HG03025 (cell line): Measurements from ENCODE around the gene CNOT8.

Experiments
- ATAC-seq: cut with Tn5 transposase; IDR thresholded peaks from one replicate; pipeline ENCODE4 v1.9.1; 2021; ENCODE audit warnings: mild to moderate bottlenecking, moderate library complexity; ENCODE audit not compliant: unreplicated experiment, low FRiP score

CNOT8 gene

DNA sequence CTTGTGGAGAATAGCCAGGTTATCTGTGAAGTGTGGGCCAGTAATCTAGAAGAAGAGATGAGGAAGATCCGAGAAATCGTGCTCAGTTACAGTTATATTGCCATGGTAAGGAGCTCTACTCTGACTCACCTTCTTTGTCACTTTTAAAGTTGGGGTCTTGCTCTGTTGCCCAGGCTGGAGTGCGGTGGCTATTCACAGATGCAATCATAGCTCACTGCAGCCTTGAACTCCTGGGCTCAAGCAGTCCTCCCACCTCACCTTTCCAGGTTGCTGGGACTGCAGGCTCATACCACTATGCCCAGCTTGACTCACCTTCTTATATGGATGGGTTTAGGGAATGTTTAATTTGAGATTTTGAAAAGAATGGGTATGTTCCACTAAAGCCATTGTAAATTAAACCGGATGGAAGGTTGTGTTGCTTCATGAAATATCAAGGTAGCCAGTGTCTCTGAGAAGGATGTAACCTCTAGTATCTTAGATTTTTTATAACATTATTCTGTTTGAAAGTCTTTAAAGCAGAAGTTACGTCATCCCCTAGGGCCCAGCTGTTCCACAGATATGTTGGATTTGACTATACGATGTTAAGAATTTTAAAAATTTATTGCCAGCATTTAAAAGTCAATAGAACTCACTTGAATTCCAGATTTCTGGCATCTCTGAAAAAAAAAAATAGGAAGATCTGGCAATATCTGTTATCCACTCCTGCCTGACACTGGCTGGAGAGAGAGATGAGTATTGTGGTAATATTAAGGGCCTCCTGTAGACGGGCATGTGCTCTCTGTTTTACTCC lies 5.1 kb downstream of the CNOT8 start:
- ATAC-seq = no peak

DNA sequence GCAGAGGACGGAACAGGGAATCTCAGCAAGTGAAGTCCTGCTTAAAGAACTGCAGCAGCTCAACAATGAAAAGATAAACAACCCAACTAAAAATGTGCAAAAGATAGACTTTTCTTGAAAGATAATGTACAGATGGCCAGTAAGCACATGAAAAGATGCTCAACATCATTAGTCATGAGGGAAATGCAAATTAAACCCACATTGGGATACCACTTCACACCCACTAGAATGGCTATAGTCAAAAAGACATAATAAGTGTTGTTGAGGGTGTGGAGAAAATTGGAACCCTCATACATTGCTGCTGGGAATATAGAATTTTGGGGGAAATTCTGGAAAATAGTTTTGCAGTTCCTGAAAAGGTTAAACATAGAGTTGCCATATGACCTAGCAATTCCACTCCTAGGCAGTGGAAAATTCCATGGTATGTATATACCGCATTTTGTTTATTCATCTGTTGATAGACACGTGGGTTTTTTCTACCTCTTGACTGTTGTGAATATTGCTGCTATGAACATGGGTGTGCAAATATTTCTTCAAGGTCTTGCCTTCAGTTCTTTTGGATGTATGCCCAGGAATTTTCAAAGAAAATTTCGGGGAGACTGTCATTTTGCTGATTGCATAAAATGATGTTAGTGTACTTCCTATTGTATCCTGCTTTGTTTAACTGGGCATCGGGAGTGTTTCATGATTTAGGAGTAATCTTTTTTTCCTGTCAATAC lies 7.2 kb downstream of the CNOT8 start:
- ATAC-seq = no peak

DNA sequence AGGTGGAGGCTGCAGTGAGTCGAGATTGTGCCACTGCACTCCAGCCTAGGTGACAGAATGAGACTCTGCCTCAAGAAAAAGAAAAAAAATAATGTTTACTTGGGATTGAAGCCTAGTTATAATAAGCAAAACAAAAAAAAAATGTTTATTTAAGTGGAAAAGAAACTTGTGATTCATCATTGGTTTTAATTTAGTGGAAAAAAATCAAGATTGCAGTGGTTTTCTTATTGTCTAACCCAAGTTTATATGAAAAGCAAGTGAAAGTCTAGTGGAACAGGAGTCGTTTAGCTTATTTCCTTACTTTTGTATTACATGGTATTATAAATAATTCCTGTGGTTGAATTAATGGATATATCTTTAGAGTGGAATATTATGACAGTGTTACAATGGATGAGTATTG lies 8.4 kb downstream of the CNOT8 start:
- no peak for ATAC-seq

DNA sequence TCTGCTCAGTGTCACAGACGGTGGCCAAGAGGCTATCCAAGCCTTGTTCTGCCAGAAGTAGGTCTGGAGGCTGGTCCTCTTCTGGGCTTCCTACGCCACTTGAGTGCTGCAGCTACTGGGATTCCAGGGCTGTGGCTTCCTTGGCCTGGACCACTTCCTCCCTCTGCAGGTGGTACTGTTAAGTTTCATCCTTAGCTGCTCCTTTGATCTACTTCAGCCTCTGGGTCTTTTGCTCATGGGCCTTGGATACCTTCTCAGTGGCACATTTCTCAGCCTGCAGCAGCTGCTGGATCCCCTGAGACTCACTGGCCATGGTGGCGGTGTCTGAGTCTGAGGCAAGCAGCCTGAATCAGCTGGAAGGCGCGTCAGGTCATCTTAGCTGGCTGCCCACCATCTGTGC lies 10.3 kb downstream of the CNOT8 start:
- ATAC-seq = no peak

DNA sequence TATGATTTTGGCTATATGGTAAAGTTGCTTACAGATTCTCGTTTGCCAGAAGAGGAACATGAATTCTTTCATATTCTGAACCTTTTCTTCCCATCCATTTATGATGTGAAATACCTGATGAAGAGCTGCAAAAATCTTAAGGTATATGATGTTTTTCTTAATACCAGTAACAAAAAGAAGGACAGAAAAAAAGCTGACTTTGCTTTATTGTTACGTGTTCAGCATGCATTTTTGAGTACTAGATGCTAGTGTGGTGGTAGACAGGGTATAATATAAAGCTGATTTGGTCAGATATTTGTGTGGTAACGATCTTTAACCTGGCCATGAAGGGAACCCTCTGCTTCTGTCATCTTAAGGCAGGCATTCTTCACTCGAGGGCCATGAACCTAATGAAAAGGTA lies 13.3 kb downstream of the CNOT8 start:
- ATAC-seq = no peak

DNA sequence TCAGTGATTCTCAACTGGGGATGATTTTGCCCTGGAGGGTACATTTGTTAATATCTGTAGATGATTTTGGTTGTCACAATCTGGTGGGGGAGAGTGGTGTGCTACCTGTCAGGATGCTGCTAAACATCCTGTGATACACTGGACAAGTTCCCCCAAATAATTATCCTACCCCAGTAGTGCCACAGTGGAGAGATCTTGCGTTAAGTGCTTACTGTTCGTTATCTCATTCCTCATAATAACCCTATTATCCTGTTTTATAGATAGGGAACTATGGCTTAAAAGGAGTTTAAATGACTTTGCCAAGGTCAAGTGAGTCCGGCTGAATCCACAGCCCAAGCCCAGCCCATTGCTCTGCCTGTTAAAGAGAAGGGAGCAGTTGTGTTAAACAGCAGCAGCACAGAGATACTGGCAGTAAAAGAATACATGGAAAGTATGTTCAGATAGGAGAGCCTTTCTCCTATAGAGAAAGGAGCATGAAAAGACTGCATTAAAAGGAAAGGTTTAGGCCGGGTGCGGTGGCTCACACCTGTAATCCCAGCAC lies 15.4 kb downstream of the CNOT8 start:
- ATAC-seq = no peak

DNA sequence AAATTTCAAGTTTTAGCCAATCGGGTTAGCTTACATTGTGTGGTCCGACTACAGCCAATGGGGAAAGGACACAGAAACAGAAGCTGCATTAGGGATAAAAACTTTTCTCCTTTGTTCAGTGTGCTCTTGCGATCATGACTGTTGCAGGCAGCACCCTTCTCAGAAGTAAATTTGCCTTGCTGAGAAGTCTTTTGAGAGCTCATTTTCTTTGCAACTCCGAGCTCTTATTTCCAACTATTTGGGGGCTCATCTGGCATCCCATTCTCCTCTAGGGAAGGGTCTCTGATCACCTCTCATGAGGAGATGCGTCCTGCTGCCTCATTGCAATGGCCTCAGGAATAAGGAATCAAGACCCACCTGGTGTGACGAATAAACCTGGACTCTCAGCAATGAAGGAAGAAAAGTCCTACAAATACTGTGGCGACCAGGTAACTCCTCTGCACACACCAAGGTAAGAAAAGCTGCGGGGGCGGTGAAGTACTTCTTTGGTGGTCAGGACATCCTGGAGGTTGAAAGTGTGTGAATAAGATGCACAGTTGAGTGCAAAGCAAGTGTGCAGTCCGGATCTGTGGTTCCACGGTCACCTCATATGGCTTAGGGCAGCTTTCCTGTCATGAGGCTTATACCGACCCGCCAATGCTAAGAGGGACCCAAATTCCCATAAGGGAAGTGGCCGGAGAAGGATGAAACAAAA lies 20.4 kb downstream of the CNOT8 start:
- ATAC-seq = no peak

DNA sequence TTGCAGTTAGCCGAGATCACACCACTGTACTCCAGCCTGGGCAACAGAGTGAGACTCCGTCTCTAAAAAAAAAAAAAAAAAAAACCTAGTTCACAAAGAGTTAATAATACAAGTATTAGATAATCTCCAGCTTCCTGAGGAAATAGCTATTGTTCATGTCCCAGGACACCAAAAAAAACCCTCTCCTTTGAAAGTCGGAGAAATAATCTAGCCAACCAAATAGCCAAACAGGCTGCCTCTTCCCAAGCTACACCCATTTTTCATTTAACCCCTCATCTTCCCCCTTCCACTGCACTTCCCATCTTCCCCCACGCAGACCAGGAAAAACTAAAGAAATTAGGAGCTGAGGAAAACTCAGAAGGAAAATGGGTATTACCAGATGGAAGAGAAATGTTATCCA lies 23.6 kb downstream of the CNOT8 start:
- no peak for ATAC-seq

DNA sequence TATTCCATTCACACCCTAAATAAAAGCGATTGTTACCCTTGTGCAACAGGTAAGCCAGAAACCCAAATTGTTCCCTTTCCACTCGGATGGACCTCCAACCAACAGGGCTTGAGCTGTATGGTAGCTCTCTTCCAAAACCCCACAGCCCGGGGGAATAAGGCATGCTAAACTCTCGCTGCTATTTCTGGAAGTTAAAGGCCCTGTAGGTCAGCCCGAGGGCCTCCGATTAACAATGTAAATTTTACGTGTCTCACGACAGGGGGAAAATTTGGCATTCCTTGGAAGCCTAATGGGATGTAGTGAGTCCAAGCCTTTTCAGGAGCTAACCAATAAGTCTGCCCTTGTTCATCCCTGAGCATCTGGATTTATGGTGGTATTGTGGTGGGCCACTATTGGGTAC lies 26.0 kb downstream of the CNOT8 start:
- no peak for ATAC-seq

DNA sequence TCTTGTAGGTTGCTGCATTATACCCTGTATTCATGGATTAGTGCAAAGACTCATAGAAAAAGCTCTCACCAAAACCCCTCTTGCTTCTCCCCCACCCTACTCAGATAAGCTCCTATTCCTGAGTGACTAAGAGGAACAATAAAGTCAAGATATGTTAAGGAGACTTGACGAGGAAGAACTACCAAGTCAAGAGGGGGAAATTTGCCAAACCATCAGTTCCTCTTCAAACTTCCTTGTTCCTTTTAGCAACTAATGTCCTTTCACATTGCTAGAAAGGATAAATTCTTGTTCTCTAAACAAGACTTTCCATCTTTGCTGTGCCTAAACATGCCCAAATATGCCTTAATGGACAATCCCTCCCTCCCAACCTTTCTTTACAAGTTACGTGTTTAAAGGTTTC lies 27.0 kb downstream of the CNOT8 start:
- ATAC-seq = no peak

DNA sequence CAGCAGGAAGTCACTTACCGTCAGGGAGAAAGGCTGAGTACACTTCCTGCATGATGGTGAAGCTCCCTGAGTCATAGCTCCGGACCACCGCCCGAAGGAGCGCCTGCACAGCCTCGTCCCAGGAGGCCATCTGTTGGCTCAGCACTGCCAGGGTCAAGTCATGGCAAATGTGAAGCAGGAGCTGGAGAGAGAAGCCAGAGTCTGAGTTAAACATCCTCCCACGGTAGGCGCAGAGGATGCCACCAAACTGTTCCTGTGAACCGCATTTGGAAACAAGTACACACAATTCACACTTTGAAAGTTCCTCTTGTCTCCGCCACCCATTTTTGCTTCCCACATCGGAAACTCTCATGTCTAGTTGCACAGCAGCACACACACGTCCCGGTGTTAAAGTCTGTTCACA lies 33.9 kb downstream of the CNOT8 start:
- ATAC-seq = no peak

DNA sequence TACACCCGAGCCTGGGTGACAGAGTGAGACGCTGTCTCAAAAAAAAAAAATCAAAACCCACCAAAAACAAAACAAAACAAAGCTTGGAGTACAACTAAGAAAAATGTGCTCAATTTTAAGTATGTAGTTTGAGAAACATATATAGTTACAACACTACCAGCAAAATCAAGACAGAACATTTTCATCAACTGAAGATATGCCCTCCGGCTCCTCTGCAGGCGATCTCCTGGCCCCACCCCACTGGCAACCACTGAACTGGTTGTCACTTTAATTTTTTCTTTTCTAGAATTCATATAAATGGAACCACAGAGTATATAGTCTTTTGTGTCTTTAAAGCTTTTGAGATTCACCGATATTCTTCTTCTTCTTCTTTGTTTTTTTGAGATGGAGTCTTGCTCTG lies 35.0 kb downstream of the CNOT8 start:
- ATAC-seq = no peak

DNA sequence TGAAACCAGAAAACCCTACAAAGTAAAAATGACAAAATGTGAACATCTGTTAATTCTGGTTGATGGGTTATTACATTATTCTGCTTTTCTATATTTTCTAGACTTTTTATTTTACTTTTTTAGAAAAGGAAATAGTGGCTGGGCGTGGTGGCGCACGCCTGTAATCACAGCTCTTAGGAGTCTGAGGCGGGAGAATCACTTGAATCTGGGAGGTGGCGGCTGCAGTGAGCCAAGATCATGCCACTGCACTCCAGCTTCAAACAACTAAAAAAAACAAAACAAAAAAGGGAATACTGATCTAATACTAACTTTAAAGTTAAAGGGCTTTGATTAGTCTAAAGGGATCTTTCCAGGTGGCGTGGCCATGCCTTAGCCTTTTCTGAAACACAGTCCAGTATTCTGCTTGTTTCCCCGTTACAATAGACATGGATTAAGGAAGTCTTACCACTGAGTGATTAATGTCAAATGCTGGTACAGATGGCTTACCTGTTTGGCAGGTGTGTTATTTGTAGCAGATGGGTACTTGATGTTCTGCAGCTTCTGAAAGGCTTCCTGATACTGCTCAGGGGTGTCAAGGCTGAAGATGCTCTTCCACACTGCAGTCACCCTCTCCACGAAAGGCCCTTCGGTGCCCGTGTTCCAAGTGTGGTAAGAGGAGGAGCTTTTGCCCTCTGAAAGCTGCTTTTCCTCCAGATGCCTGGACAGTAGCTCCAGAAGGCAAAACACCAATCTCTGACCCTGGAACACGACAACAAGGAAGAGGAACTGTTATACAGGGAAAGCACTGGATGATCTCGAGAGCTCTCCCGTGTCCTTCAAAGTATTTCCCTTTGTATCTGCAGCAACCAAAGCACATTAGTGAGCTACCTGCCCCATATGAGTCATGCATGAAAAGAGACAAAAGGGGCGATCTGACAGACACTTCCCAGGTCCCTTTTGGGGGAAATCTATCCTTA lies 37.5 kb downstream of the CNOT8 start:
- no peak for ATAC-seq

DNA sequence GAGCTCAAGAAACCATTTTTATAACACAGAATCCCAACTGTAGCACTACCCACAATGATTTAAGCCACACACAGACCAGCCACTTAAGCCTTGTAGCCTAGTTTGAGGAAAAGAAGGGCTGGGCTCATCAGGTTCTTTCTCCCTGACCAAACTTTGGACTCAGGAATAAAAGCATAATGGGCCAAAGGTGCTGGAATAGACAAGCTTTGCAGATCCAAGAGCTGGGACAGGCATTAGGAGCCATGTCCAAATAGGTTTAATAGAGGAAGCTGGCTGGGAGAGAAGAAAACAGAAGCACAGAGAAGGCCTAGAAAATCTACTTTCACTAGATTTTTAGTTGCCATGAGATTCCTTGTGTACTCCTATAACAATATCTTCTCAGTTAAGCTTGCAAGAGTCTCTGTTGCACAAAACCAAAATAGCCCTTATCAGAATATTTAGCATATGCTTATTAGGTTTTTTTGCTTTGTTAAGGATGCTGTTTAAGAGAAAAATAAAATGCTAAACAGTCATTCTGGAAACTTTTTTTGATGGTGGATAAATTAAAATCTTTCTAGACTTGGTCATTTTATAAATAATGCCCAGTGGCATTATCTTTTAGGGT lies 38.2 kb downstream of the CNOT8 start:
- ATAC-seq = no peak

DNA sequence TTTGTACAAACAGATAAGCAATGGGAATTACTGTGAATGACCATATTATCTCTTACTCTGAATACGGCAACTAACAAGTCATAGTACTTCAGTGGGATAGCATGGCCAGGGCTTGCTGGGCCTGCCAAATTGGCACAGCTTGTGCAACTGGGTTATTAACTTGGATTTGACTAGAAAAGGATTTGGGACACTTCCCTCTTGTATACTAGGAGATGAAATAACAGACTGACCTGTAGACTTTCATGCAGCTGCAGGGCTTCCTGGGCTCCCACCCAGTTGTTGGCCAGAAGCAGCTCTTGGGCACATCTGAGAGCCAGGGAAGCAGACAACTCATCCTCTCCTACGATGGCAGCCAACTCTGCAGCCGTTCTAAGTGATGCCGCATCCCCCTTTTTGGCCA lies 39.8 kb downstream of the CNOT8 start:
- ATAC-seq = no peak

DNA sequence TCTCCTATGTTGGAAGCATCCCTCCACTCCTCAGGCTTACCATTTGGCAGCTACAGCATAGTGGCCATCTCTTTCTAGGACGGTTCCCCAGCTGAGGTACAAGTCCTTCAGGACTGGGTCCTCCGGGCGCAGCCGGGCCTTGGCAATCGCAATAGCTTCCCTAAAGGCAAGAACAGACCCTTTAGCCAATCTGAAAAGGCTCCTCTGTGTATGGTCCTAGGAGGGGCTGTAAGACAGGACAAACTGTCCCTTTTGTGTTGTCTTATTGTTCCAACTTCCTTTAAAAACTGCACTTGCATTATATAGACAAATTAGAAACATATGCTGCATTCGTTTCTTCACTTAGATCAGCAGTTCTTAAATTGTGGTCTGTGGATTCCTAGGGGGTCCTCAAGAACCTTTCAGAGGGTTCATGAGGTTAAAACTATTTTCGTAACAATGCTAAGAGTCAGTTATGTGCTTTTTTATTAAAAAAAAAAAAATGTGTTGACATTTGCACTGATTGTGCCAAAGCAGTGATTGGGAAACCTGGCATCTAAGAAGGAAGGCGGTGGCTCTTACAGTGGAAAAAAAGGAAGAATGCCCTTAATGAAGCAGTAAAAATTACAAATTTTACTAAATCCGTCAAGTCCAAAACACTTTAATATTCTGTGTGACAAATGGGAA lies 40.9 kb downstream of the CNOT8 start:
- no peak for ATAC-seq

DNA sequence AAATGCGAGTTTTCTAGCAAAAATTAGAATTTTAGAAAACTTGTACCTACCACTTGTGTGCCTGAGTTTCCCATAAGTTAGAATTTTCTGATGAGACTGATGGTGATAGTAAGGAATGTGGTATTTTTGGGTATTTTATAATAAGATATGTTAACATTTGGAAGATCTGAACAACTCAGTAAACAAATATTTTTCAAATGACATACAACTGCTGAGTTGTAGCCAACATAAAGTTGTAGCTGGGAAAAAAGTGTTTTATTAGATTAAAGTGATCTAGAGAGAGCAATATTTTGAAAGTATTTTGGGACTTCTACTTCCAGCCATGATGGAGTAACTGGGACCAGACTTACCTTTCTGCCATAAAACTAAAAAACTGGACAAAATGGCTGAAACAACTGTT lies 41.6 kb downstream of the CNOT8 start:
- no peak for ATAC-seq

DNA sequence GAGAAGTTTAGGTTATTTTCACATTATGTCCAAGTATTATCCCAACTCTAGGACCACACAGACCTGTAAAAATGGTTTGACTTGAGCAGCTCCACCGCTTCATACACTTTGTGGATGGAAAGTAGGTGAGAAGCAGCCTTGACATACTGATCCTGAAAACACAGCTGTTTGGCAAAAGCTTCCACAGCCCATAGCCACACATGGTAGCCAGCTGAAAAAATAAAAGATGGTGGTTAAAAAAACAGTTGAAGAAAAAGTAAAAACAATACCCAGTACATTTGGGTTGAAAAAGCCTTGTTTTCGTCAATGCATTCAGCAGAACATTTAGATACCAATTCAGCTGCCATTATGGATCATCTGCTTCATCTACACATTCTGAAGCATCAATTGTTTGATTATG lies 42.8 kb downstream of the CNOT8 start:
- no peak for ATAC-seq

DNA sequence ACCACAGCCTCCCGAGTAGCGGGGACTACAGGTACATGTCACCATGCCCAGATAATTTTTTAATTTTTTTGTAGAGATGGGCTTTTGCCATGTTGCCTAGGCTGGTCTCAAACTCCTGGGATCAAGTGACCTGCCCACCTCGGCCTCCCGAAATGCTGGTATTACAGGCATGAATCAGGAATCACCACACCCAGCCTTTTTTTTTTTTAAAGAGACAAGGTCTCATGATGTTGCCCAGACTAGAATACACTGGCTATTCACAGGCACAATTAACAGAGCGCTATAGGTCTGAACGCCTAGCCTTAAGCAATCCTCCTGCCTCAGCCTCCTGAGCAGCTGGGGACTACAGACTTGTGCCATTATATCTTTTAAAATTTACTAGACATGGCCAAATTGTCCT lies 43.5 kb downstream of the CNOT8 start:
- ATAC-seq = no peak
